HG03175 (cell line): ENCODE results near the gene FAM117A.
"Not testable (repeated sequence)": the region's sequence is repeated elsewhere in the genome, so short reads cannot be mapped to it uniquely, and the experiment has no call there.

Experiments
- ATAC-seq: cut with Tn5 transposase; IDR thresholded peaks from one replicate; pipeline ENCODE4 v1.9.1; 2021; ENCODE audit warnings: mild to moderate bottlenecking, moderate library complexity; ENCODE audit not compliant: unreplicated experiment

The FAM117A gene

GRCh38 chr17:49764559-49765180, 739 bp upstream of the FAM117A start:
- no peak for ATAC-seq

GRCh38 chr17:49762151-49762941, 1.6 kb downstream of the FAM117A start:
- no peak for ATAC-seq

- ATAC-seq, result no peak
Measured at GRCh38 chr17:49760932-49761558, 2.9 kb downstream of the FAM117A start.

- no peak for ATAC-seq
Measured at GRCh38 chr17:49760296-49760695, 3.6 kb downstream of the FAM117A start.

GRCh38 chr17:49759203-49759602, 4.7 kb downstream of the FAM117A start:
- ATAC-seq, result no peak

GRCh38 chr17:49758464-49759010, 5.4 kb downstream of the FAM117A start:
- ATAC-seq, result not testable (repeated sequence)

- no peak for ATAC-seq
Measured at GRCh38 chr17:49757151-49757777, 6.7 kb downstream of the FAM117A start.

GRCh38 chr17:49756323-49757150, 7.4 kb downstream of the FAM117A start:
- no peak for ATAC-seq

GRCh38 chr17:49755663-49756283, 8.2 kb downstream of the FAM117A start:
- ATAC-seq, result no peak

- no peak for ATAC-seq
Measured at GRCh38 chr17:49753959-49754391, 10.0 kb downstream of the FAM117A start.

- ATAC-seq, result no peak
Measured at GRCh38 chr17:49752508-49752907, 11.4 kb downstream of the FAM117A start.

- ATAC-seq, result no peak
Measured at GRCh38 chr17:49749730-49750129, 14.2 kb downstream of the FAM117A start.

- ATAC-seq, result peak; percentile 87
Measured at GRCh38 chr17:49748791-49749190, 15.1 kb downstream of the FAM117A start.

GRCh38 chr17:49748223-49748622, 15.7 kb downstream of the FAM117A start:
- ATAC-seq, result no peak

- ATAC-seq, result no peak
Measured at GRCh38 chr17:49747632-49748031, 16.3 kb downstream of the FAM117A start.

GRCh38 chr17:49746791-49747490, 17.0 kb downstream of the FAM117A start:
- ATAC-seq, result peak; percentile 45

GRCh38 chr17:49745175-49746139, 18.5 kb downstream of the FAM117A start:
- no peak for ATAC-seq

GRCh38 chr17:49742166-49742638, 21.7 kb downstream of the FAM117A start:
- ATAC-seq, result no peak
